Measurements from ENCODE around the gene HOXD13. TPM values are rescaled to one million over a fixed set of nuclear protein-coding genes. Genes with fewer than 3 reads are reported as not detected.

The HOXD13 gene
- polyA plus RNA-seq, 1 donor from 2014 or later = not detected

- no peak overlapping the region for H3K9ac ChIP-seq (ENCODE audit: low read length)
- peak overlapping the region; percentile 58 for H3K4me3 ChIP-seq (ENCODE audit: low read length)
- H3K79me2 ChIP-seq (replicated peaks; ENCODE audit: insufficient read depth, low read length) = no peaks in the 10 kb centered on the region
- H3F3A ChIP-seq (ENCODE audit: insufficient read depth, low read length, poor library complexity, severe bottlenecking) = no peaks in the 10 kb centered on the region
- no peak overlapping the region for H3K4me2 ChIP-seq (ENCODE audit: low read length)
- H3K9me3 ChIP-seq (ENCODE audit: low read length) = no peaks in the 10 kb centered on the region
- H3K27me3 ChIP-seq (ENCODE audit: insufficient read depth, low read depth, low read length) = peaks cover 97% of the 10 kb centered on the region
- TF ChIP-seq MXI1 (conservative IDR thresholded peaks at IDR 0.05; ENCODE audit: poor library complexity, severe bottlenecking) = peak; percentile 46
- TF ChIP-seq CTCF (IDR thresholded peaks at IDR 0.05; ENCODE audit: poor library complexity, severe bottlenecking) = no peak
- TF ChIP-seq EP300 (conservative IDR thresholded peaks at IDR 0.05; ENCODE audit: poor library complexity, severe bottlenecking) = peak; percentile 32
- no peak for TF ChIP-seq REST (IDR thresholded peaks at IDR 0.05; ENCODE audit: borderline replicate concordance)
- TF ChIP-seq RAD21 (conservative IDR thresholded peaks at IDR 0.05) = peak; percentile 41
- peak; percentile 55 for TF ChIP-seq SMC3 (conservative IDR thresholded peaks at IDR 0.05; ENCODE audit: poor library complexity)
- TF ChIP-seq POLR2AphosphoS5 (IDR thresholded peaks at IDR 0.05) = no peak
- peak; percentile 63 for TF ChIP-seq EZH2 (IDR thresholded peaks at IDR 0.05; ENCODE audit: borderline replicate concordance, insufficient read depth, low read length, poor library complexity, severe bottlenecking)
- no peak for TF ChIP-seq TAF1 (IDR thresholded peaks at IDR 0.05; ENCODE audit: low read depth)
- H2AFZ ChIP-seq (ENCODE audit: low read depth, low read length) = no peak overlapping the region
- no peaks in the 10 kb centered on the region for H3K36me3 ChIP-seq (ENCODE audit: insufficient read depth, low read length)
- H3K9me2 ChIP-seq (ENCODE audit: insufficient read depth, low read length) = no peaks in the 10 kb centered on the region
- no peaks in the 10 kb centered on the region for H4K20me1 ChIP-seq (ENCODE audit: insufficient read depth)
- no peak overlapping the region for H3K27ac ChIP-seq (ENCODE audit: low read length)
Measured at GRCh38 chr2:176130147-176130956, 37.8 kb downstream of the HOXD13 start.

- no peak overlapping the region for H2AFZ ChIP-seq (ENCODE audit: low read depth, low read length)
- H3K36me3 ChIP-seq (ENCODE audit: insufficient read depth, low read length) = no peaks in the 10 kb centered on the region
- no peak overlapping the region for H3K27ac ChIP-seq (ENCODE audit: low read length)
- peaks cover 97% of the 10 kb centered on the region for H3K27me3 ChIP-seq (ENCODE audit: insufficient read depth, low read depth, low read length)
- H3K9ac ChIP-seq (ENCODE audit: low read length) = no peak overlapping the region
- H3K4me3 ChIP-seq (ENCODE audit: low read length) = peak overlapping the region; percentile 58
- TF ChIP-seq EP300 (conservative IDR thresholded peaks at IDR 0.05; ENCODE audit: poor library complexity, severe bottlenecking) (no peak), SMC3 (conservative IDR thresholded peaks at IDR 0.05; ENCODE audit: poor library complexity) (no peak), POLR2AphosphoS5 (IDR thresholded peaks at IDR 0.05) (peak; percentile 51)
- no peaks in the 10 kb centered on the region for H3K9me3 ChIP-seq (ENCODE audit: low read length)
- H3K9me2 ChIP-seq (ENCODE audit: insufficient read depth, low read length) = no peaks in the 10 kb centered on the region
- no peaks in the 10 kb centered on the region for H4K20me1 ChIP-seq (ENCODE audit: insufficient read depth)
- H3K4me2 ChIP-seq (ENCODE audit: low read length) = no peak overlapping the region
- no peaks in the 10 kb centered on the region for H3F3A ChIP-seq (ENCODE audit: insufficient read depth, low read length, poor library complexity, severe bottlenecking)
- H3K79me2 ChIP-seq (replicated peaks; ENCODE audit: insufficient read depth, low read length) = no peaks in the 10 kb centered on the region
Measured at GRCh38 chr2:176130957-176131847, 38.7 kb downstream of the HOXD13 start.
